C1 segment of cervical spinal cord (tissue), 14 donors: Measurements from ENCODE around the gene CAPN9.
"Not testable (repeated sequence)": the region's sequence is repeated elsewhere in the genome, so short reads cannot be mapped to it uniquely, and the experiment has no call there.

Experiments
- DNase-seq, 14 donors: peaks; one replicate each; lab custom pipeline; 2025; lab: John Stamatoyannopoulos, UW

Gene CAPN9

GRCh38 chr1:230709619-230710542 lies 37.3 kb upstream of the CAPN9 start:
- peak in 1 of 14 donors; percentile 32 for DNase-seq

DNA sequence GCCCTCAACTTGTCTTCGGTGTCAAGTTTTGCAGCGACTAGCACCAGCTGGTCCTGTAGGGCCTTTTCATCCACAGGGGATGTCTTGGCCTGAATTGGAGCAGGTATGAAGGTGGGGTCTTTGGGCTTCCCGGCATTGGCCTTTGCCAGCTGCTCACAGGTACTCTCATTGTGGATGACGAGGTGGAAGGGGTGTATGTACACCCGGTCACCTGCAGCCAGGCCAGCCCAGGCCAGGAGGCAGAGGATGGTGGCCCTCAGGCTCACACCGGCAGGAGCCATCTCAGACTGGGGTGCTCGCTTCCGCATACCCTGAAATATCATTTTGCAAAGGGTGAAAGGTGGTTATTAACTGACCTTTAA lies 36.7 kb upstream of the CAPN9 start:
- DNase-seq: peak in 1 of 14 donors; percentile 28

GRCh38 chr1:230711245-230711644 lies 35.9 kb upstream of the CAPN9 start:
- DNase-seq: peak in 1 of 14 donors; percentile 20

DNA sequence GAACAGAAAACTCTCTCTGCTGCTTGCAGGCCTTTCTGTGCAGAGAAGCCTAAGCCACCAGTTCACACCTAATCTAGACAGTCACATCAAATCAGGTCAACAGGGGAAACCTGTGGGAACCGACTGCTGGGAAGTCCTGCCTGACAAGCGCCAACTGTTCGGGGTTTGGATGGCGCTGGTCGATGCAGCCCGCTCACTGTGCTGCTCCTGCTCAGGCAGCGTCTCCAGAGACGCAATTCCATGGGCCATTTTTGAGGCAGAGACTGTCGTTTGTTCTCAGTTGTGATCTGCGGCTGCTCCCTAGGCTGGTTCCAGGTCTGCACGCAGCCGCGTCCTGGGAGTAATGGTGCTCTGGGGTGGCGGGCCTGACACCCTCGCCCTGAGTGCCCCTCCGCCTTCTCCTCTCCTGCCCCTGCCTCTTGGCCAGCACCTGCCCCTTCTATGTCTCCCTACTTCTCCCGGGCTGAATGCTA lies 34.7 kb upstream of the CAPN9 start:
- peak in 1 of 14 donors; percentile 85 for DNase-seq

DNA sequence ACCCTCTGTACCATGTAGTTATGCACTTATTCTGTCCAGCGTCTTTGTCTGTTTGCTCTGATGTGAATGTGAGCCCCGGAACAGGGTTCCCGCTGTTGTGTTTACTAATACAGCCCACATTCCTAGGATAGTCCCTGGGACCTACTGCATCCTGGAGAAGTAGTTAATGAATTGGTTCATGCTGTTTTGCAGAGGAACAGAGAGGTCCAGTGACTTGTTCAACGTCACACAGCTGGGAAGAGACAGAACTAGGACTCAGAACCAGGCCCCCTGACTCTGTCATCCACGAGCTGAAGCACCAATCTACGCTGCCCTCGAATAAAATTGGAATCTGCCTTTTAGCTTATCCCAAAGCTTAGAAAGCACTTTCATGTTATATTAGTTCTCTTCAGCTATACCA lies 34.0 kb upstream of the CAPN9 start:
- no peak for DNase-seq

DNA sequence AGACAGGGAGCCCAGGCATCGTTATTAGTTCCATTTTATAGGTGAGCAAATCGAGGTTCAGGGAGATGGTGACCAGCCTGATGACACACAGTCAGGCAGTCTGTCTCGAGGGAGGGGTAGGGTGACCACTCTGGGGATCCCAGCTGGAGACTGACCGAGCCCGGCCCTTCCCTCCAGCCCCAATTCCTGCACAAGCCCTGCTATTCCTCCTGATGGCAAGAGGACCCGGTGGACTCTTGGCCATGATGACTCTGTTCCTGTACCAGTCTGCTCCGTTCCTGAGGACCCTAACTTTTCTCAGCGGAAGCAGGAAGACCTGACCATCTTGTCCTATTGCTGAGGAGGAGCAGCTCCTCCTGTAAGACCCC lies 33.7 kb upstream of the CAPN9 start:
- peak in 1 of 14 donors; percentile 53 for DNase-seq

- peak in 12 of 14 donors; percentile 26 to 93 (median 78) for DNase-seq
Observed at GRCh38 chr1:230713915-230714764, 33.0 kb upstream of the CAPN9 start, which contains the start of gene AGT. Gene AGT, minus strand, starts transcription at chr1:230714122. Its CDS starts 3,299 bp downstream, at chr1:230710823.

GRCh38 chr1:230715510-230715909 lies 31.7 kb upstream of the CAPN9 start:
- no peak for DNase-seq

DNA sequence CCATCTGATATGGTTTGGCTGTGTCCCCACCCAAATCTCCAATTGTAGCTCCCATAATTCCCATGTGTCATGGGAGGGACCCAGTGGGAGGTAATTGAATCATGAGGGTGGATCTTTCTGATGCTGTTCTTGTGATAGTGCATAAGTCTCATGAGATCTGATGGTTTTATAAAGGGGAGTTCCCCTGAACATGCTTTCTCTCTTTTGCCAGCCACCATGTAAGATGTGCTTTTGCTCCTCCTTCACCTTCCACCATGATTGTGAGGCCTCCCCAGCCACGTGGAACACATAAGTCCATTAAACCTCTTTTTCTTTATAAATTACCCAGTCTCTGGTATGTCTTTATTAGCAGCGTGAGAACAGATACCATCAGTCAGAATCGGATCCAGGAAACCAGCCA lies 30.7 kb upstream of the CAPN9 start:
- DNase-seq: not testable (repeated sequence)

DNA sequence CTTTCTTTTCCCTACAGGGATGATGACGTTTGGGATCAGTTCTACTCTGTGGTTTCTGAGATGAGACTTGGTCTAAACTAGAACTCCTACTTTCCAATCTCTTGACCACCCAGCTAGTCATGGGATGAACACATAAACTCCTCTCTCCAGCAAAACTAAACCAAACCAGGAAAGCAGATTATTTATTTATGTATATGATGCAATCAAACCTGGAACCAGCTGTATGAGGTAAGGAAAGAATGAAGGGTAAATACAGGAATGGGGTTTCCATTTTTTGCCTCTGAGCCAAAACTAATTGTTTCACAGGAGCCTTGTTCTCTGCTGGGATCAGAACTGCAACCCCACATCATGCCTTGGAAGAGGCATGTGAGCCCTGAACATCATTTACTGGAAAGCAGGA lies 29.9 kb upstream of the CAPN9 start:
- no peak for DNase-seq

DNA sequence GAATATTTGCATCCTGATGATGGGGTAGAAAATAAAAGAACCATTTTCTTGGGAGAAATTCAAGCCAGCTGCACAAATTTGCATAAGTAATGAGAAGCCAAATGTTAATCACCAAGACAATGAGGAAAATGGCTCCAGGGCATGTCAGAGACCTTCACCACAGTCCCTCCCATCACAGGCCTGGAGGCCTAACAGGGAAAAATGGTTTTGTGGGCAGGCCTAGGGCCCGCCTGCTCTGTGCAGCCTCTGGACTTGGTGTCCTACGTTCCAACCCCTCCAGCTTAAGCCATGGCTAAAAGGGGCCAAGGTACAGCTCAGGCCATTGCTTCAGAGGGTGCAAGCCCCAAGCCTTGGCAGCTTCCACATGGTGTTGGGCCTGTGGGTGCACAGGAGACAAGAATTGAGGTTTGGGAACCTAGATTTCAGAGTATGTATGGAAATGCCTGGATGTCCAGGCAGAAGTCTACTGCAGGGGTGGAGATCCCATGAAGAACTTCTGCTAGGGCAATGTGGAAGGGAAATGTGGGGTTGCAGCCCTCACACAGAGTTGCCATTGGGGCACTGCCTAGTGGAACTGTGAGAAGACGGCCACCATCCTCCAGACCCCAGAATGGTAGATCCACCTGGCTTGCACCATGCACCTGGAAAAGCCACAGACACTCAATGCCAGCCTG lies 25.2 kb upstream of the CAPN9 start:
- not testable (repeated sequence) for DNase-seq

- no peak for DNase-seq
Observed at GRCh38 chr1:230725256-230726012, 21.8 kb upstream of the CAPN9 start.

- DNase-seq: peak in 7 of 14 donors; percentile 30 to 60 (median 42)
Observed at GRCh38 chr1:230728710-230729392, 18.3 kb upstream of the CAPN9 start.

DNA sequence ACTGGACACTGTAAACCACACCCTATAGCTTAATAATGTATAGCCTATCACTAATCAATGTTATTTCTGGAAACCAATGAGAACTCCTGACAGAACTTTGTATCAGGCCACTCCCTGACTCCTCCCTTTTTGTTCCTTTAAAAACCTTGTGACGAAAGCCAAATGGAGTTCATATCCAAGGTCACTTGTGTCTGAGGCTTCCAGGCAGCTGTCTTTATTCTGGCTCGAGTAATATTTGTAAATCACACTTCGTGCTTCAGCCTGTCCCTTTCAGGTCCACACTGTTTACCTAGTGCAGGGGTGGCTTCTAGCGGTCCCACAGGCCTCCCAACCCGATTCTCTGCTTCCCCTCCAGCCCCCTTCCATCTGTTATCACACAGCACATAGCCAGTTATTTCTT lies 16.2 kb upstream of the CAPN9 start:
- no peak for DNase-seq

- DNase-seq: no peak
Observed at GRCh38 chr1:230735447-230735846, 11.7 kb upstream of the CAPN9 start.

DNA sequence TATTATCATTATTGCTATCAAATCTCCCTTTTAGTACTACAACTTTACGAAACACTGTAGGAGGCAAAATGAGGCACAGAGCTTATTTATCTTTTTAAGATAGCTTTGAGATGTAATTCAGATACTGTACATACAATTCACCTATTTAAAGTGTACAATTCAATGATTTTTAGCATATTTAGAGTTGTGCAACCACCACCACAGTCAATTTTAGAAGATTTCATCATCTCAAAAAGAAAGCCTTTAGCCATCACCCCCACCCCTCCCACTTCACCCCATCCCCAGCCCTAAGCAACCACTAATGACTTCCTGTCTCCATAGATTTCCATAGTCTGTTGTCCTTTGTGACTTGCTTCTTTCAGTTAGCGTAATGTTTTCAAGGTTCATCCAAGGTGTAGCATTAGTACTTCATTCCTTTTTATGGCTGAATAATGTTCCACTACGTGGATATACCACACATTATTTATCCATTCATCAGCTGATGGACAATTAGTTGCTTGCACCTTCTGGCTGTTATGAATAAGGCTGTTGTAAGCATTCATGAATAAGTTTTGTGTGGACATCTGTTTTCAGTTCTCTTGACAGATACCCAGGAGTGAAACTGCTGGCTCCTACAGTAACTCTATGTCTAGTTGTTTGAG lies 9.4 kb upstream of the CAPN9 start:
- no peak for DNase-seq

- no peak for DNase-seq
Observed at GRCh38 chr1:230739564-230740290, 7.5 kb upstream of the CAPN9 start.

GRCh38 chr1:230743899-230744298 lies 3.3 kb upstream of the CAPN9 start:
- peak in 1 of 14 donors; percentile 13 for DNase-seq

- DNase-seq: no peak
Observed at GRCh38 chr1:230744382-230744781, 2.8 kb upstream of the CAPN9 start.
